ENCODE results near the gene RNF212. TPM values are rescaled to one million over a fixed set of nuclear protein-coding genes. Genes with fewer than 3 reads are reported as not detected.

The RNF212 gene
- total and polyA plus RNA-seq, 2 of the 13 experiments (the other 11 are each of a cell fraction or from before 2014, with no cell fraction given): not detected

- TF ChIP-seq ATF5 (CRISPR knock-in tag; IDR thresholded peaks at IDR 0.05; ENCODE audit: low read depth) (no peak), KDM1A (CRISPR knock-in tag; IDR thresholded peaks at IDR 0.05) (no peak), FOXP4 (CRISPR knock-in tag; IDR thresholded peaks at IDR 0.05) (no peak), TFDP1 (CRISPR knock-in tag; IDR thresholded peaks at IDR 0.05; ENCODE audit: borderline replicate concordance) (no peak), POLR2AphosphoS2 (IDR thresholded peaks at IDR 0.05; ENCODE audit: low read depth, low read length) (no peak), ZNF879 (CRISPR knock-in tag; IDR thresholded peaks at IDR 0.05) (no peak), ZNF367 (CRISPR knock-in tag; IDR thresholded peaks at IDR 0.05; ENCODE audit: borderline replicate concordance) (no peak), KLF11 (CRISPR knock-in tag; IDR thresholded peaks at IDR 0.05) (no peak), CCAR2 (optimal IDR thresholded peaks at IDR 0.05; ENCODE audit: low read depth, low read length) (no peak), CSRNP2 (CRISPR knock-in tag; conservative IDR thresholded peaks at IDR 0.05; ENCODE audit: low read depth) (no peak), PHF21A (CRISPR knock-in tag; IDR thresholded peaks at IDR 0.05) (peak; percentile 62; the same call in 1 of the 2 replicates), ZNF691 (CRISPR knock-in tag; IDR thresholded peaks at IDR 0.05; ENCODE audit: borderline replicate concordance, low read depth) (0 out of 2 replicates have a peak, but pooled peaks have one; percentile 19), ARID3A (IDR thresholded peaks at IDR 0.05; ENCODE audit: low read depth, low read length) (no peak), ZZZ3 (CRISPR knock-in tag; IDR thresholded peaks at IDR 0.05; ENCODE audit: borderline replicate concordance) (no peak), GFI1 (CRISPR knock-in tag; IDR thresholded peaks at IDR 0.05; ENCODE audit: borderline replicate concordance) (no peak), FOXO4 (CRISPR knock-in tag; conservative IDR thresholded peaks at IDR 0.05) (no peak), CREB3 (CRISPR knock-in tag; IDR thresholded peaks at IDR 0.05) (no peak), FOXC1 (CRISPR knock-in tag; IDR thresholded peaks at IDR 0.05; ENCODE audit: borderline replicate concordance) (no peak), ZNF24 (IDR thresholded peaks at IDR 0.05) (no peak), HDAC6 (IDR thresholded peaks at IDR 0.05; ENCODE audit: low read depth, low read length) (no peak)
Measured at GRCh38 chr4:1035510-1035909, 77.9 kb downstream of the RNF212 start (continued).

All from HepG2 (cell line).